H1 (cell line): ENCODE results near the gene CLN6. TPM values are rescaled to one million over a fixed set of nuclear protein-coding genes. Genes with fewer than 3 reads are reported as not detected.

Source experiments
- CHD7 ChIP-seq: fragments of 300-600 bp; sonication (generic); IDR thresholded peaks from 2 replicates; pipeline ENCODE4 v1.7.1; 2012; ENCODE audit warnings: low read length, moderate library complexity, mild to moderate bottlenecking, inconsistent platforms; ENCODE audit not compliant: insufficient replicate concordance
- HDAC2 ChIP-seq, 2 experiments: fragments of 300-600 bp in 1 of 2; sonication (generic) in 1 of 2; IDR thresholded peaks; 2 replicates each; pipeline ENCODE4 v1.6.1; 2011 to 2012; ENCODE audit warnings: low read depth in 2 of 2, low read length in 2 of 2, mild to moderate bottlenecking in 2 of 2, moderate library complexity in 2 of 2, borderline replicate concordance in 1 of 2, inconsistent platforms in 1 of 2
- MAFK ChIP-seq: IDR thresholded peaks from 2 replicates; pipeline ENCODE4 v1.6.1; 2012; ENCODE audit warnings: low read depth, mild to moderate bottlenecking, improper control_type of control experiment, low read length
- SIN3A ChIP-seq, 2 experiments: IDR thresholded peaks in 1 of 2; conservative IDR thresholded peaks in 1 of 2; 2 replicates each; pipeline ENCODE4 v1.6.1; 2011 to 2012; ENCODE audit warnings: low read length in 2 of 2, improper control_type of control experiment in 1 of 2, low read depth in 1 of 2, mild to moderate bottlenecking in 1 of 2
- polyA plus RNA-seq, 7 experiments: library from polyadenylated mRNA; depleted of rRNA in 3 of 7; stranded (reverse) in 5 of 7; unstranded in 2 of 7; fragments of >200 nt in 5 of 7; fragments of 200-250 nt in 2 of 7; gene quantifications; 1 replicate in 5 of 7; 2 replicates in 1 of 7; 4 replicates in 1 of 7; pipeline versions ENCODE4 v1.2.1 to v1.2.3, GENCODE V29; 2011 to 2013; ENCODE audit warnings: missing spikeins in 2 of 7, mixed read lengths in 2 of 7
- total RNA-seq: library from RNA; stranded (reverse); fragmentation: NEBNext Ultra II Directional; extraction: Animal tissue kit (Norgen Biotek cat#: 25700); gene quantifications from 2 replicates; pipeline ENCODE4 v1.2.1, GENCODE V29; 2021

The CLN6 gene
- total and polyA plus RNA-seq, 2 of the 8 experiments (the other 6 are each of a cell fraction or from before 2014, with no cell fraction given) = 60.0 to 137 TPM

DNA sequence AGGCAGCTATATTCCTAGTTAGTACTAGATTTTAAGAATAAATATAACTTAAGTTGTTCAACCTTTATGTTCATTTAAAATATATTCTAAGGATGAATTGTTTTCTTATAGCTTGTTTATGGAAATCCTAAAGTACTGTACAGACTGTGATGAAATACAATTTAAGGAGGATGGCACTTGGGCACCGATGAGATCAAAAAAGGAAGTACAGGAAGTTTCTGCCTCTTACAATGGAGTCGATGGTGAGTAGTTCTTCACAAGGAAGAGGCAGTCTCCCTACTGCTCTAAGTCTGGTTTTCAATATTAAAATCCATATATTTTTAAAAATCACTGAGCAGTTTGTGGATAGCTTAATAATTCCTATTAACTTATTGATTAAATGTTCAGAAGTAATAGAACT lies 54.0 kb downstream of the CLN6 start (continued):
- TF ChIP-seq CHD7 (no peak), SIN3A (conservative IDR thresholded peaks at IDR 0.05 in 1 of 2, IDR thresholded peaks at IDR 0.05 in 1 of 2; ENCODE audit: low read depth in 1 of 2, low read length in 2 of 2) (no peak), HDAC2 (IDR thresholded peaks at IDR 0.05; ENCODE audit: borderline replicate concordance in 1 of 2, low read depth in 2 of 2, low read length in 2 of 2) (no peak), MAFK (no peak)
